ENCODE data around the gene ARRB1.
A peak's percentile ranks its signal among the peaks of the same experiment; 100 is the strongest.
"Not testable (repeated sequence)": the region's sequence is repeated elsewhere in the genome, so short reads cannot be mapped to it uniquely, and the experiment has no call there.

ARRB1 gene

DNA sequence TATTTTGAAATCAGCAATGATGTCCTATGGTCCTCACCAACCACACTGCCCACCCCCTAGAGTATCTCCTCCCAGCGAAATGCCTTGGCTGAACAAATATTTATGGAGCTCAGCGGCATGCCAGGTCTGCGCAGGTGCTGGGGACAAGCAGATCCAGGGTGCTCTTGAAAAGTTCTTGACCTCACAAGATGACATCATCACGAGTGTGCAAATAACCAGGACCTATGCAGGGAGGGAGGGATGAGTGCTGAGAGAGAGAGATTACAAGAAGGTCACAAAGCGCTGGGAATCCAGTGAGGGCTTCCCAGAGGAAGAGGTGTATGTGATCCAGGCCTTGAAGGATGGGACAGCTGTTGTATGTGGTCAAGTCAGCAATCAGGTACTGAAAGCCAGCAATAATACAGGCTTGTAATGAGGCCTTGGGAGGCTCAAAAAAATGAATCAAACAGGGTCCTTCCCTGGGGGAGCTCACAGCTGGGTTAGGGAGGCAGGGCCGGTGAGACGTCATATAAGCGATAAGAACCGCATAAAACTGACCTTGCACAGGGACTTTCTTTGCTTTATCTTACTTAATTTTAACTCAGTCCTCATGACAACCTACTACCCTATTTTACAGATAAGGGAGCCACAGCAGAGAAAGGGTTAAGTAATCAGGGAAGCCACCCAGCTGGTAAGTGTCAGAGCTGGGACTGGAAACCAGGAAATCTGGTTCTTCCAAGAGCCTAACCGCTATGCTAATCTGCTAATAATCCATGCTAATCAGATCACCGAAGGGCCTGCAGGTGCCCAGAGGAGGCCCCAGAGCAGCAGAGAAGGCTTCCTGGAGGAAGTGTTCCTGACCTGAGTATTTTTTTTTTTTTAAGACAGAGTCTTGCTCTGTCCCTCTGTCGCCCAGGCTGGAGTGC lies 8.2 kb downstream of the ARRB1 start:
- DNase-seq (ENCODE audit: low spot score) = no peak

DNA sequence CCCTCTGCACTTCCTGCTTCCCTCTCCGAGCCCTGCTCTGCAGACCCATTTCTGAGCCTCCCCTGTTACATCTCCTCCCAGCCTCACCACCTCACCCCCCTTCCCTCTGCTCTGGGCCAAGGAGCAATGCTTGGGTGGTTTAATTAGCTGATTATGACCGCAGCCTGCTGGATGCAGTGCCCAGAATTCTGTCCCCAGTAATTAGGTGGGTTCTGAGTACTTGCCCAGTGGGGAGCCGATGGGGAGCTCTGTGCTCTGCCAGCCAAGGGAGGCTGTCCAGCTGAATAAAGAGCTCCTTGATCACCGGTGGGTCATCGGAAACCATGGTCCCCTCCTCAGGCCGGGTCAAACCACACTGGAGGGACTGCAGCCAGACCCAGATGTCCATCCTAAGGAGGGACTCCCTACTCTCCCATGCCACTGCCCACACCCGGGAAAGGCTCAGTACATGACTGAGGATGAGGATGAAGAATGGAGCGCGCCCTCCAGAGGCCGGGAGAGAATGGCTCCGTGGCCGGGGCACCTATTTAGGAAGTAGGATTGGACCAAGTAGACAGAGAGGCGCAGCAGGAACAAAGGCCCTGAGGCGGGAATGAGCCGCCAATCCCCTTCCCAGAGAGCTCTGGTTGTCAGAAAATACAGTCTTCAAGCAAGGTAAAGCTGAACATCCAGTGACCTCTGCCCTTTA lies 9.1 kb downstream of the ARRB1 start:
- DNase-seq (ENCODE audit: low spot score) = no peak

DNA sequence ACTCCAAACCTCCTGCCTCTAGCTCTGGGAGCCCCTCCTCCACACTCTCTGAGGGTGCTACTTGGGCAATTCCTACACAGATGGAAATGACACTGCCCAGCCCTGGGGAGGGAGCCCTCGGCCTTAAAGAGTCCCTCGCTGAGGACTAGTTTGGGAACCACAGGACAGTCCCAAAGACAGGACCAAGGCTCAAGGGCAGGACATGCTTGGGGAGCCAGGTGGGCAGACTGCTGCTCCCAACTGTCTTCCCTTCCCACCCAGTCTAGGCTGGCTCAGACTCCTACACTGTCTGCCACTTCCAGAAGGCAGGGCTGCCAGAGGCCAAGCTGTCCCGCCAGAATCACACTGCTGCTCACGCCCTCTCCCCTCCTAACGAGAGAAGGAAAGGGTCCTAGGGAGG lies 9.8 kb downstream of the ARRB1 start:
- no peak for DNase-seq (ENCODE audit: low spot score)

DNA sequence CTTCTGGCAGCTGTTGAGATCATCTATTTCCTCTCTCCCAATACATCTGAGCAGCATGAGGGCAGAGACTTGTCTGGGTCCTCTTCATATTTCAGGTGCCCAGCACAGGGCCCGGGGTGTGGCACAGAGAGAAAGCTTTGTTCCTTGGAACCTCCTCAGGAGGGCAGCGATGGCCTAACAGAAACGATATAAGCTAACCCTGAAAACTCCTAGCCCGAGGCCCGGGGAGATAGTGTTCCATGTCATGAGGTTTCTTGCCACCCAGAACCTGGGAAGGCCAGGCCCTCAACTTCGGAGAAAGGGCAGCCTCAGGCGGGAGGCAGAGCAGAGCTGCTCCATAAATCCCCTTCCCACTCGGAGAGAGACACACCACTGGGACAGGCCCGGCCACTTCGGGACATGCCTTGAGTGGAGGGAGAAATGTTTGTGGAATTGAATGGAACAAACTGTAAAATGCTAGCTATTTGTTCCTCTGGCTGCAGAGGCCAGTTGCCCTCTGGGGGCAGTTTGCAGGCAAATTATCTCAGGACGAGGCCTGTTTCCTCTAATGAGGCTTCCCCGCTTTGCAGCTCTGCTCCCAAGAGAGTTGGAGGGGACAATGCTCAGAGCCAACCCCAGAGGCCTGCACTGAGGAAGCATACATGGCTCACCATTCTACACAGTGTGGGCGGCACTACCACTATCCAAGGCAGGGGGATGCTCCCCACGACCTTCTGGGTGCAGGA lies 11.6 kb downstream of the ARRB1 start:
- no peak for DNase-seq (ENCODE audit: low spot score)

DNA sequence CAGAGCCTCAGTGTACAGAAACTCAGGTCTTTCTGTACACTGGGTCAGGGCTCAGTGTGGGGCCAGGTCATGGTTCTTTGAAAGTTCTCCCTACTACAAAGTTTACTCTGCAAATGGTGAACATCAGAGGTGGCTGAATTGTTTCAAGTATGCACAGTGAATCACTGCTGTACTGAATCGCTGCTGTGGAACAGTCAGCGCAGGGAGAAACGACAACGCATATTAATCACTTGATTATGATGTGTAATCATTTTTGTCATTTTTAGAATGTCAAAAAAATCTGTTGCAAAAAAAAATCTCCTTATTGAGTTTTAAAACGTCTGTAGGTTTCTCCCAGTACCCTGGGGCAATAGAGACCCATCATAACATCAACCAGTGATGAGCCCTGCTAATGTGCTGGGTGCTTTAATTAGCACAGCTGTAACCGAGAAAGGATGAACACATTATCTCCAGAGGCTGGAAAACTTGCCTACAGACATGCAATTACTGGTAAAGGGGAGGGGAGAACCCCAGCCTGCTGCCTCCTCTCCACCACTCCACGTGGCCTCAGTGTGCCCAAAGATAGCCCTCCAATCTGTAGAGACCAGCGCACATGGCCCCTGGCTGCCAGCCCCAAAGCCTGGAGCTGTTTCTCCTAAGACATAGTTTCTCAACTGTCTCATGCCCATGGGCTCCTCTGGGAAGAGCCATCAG lies 12.8 kb downstream of the ARRB1 start:
- no peak for DNase-seq (ENCODE audit: low spot score)

DNA sequence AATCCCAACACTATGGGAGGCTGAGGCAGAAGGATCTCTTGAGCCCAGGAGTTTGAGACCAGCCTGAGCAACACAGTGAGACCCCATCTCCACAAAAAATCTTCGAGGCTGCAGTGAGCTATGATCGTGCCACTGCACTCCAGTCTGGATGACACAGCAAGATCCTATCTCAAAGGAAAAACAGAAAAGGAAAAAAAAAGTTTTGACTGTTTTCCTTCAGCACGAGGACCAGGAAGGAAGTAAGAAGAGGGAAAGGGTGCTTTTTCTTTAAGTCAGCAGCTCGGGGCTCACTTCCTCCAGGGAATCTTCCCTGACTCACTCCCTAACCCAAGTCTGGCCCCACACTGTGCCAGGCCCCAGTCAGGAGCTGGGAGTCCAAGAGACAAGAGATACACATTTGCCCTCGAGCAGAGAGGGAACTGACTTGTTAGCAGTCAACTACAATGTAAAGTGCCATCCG lies 14.2 kb downstream of the ARRB1 start:
- no peak for DNase-seq (ENCODE audit: low spot score)

DNA sequence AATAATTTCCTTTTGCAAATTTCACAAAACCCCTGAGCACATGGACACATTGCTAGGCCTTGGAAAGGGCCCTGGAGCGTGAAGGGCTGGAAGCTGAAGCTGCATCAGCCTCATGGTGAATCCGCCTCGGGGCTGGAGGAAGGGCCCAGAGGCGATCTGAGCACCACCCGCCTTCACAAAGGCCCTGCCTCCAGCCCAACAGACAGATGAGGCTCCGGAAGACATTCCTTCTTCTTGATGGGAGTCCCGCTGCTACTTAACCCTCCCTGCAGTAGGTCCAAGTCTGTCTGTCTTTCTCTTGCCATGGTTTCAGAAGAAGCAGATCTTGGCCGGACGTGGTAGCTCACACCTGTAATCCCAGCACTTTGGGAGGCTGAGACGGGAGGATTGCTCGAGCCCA lies 16.5 kb downstream of the ARRB1 start:
- no peak for DNase-seq (ENCODE audit: low spot score)

DNA sequence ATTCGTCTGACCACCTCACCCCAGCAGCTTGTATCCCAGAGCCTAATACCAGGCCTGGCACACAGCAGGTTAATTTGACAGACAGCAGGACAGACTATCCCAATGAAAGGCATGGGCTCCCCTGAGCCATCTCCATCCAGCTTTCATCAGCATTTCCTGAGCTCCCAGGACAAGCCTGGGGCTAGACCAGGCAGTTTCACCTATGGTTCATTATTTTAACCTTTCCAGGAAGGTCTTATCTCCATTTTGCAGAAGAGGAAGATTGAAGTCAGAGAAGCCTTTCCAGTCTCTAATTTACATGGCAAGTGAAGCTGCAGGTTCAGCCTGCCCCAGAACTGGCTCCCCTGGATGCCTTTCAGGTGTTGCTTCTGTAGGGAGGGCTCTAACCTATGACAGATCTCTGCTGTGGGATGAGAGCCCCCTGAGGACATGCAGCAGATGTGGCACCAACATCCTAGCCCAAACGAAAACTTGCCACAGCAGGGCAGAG lies 17.0 kb downstream of the ARRB1 start:
- DNase-seq (ENCODE audit: low spot score) = no peak

DNA sequence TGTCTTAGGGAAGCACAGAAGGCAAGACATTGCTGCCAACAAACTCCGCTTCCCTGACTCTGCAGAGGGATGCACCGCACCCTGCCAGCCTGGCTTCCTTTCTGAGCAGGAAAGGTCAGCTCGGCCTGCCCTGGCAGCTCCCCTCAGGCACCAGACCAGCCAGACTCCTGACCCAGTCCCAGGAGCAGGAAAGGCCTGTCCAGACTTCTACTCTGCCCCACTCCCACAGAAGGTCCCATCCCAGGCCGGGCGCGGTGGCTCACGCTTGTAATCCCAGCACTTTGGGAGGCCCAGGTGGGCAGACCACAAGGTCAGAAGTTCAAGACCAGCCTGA lies 17.7 kb downstream of the ARRB1 start:
- DNase-seq (ENCODE audit: low spot score) = no peak

DNA sequence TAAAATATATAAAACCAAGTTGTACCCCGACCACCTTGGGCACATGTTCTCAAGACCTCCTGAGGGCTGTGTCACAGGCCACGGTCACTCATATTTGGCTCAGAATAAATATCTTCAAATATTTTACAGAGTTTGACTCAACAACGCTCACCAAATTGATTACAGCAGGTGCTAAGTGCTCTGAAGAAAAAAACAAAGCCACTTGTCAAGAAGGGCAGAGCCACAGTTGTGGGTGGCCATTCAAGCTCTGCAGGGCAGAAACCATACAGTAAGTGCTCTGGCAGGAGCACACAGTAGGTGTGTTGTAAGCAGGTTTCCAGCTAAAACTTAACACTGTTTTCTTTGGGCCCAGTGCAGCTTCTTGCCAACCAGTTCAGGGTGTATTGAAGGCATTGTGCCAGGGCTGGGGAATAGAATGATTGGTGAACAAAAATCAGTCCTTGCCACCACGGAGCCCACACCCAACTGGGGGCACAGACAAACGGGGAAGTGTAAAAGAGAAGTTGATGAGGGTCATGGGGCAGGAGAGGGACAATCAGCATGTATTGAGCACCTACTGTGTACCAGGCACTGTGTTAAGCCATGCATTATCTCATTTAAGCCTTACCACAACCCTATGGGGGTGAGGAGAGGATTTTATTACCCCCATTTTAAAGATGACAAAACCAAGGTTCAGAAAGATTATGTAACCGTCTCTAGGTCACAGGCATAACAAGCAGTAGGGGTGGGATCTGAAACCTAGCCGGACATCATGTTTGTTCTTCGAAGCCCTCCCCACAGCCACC lies 18.2 kb downstream of the ARRB1 start:
- no peak for DNase-seq (ENCODE audit: low spot score)

DNA sequence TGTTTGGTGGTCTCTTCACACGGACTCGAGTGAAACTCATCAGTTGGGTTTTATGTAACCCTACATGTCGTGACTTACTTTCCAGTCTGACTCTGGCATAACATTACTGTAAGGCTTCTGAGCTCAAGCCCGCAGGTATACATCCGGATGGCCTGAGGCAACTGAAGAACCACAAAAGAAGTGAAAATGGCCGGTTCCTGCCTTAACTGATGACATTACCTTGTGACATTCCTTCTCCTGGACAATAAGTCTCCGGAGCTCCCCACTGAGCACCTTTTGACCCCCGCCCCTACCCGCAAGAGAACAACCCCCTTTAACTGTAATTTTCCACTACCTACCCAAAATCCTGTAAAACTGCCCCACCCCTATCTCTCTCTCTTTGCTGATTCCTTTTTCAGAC lies 19.7 kb downstream of the ARRB1 start:
- DNase-seq (ENCODE audit: low spot score) = not testable (repeated sequence)

DNA sequence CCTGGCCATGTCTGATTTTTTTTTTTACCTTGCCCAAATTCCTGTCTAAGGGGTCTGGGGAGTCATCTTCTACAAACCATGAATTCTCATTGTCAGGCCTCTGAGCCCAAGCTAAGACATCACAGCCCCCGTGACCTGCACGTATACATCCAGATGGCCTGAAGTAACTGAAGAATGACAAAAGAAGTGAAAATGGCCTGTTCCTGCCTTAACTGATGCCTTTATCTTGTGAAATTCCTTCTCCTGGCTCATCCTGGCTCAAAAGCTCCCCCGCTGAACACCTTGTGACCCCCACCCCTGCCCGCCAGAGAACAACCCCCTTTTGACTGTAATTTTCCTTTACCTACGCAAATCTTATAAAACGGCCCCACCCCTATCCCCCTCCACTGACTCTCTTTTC lies 20.2 kb downstream of the ARRB1 start:
- not testable (repeated sequence) for DNase-seq (ENCODE audit: low spot score)

DNA sequence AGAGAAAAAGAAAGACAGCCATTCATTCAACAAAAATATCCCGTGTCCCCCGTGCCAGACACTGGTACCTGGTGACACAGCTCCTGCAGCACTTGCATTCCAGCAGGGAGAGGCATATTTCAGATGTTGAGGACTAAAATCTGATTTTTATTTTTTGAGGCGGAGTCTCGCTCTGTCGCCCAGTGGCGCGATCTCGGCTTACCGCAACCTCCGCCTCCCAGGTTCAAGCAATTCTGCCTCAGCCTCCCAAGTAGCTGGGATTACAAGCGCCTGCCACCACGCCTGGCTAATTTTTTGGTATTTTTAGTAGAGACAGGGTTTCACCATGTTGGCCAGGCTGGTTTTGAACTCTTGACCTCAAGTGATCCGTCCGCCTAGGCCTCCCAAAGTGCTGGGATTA lies 20.6 kb downstream of the ARRB1 start:
- not testable (repeated sequence) for DNase-seq (ENCODE audit: low spot score)

DNA sequence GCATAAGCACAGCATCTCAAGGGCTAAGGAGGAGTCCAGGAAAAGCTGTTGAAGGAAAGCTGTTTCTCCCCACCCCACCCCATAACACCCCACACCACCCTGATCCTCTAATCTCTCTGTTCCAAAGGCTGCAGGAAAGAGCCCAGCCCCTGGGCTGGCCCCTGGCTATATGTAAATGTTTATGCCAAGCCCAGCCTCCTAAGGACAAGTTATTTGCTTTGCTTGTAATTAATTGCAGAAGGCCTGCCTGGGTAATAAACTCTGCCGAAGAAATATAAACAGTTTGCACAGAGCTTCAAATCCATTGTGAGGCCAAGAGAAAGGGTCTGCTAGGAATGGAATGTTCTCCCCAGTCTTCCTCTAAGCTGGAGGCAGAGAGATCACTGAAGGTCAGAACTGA lies 21.2 kb downstream of the ARRB1 start:
- no peak for DNase-seq (ENCODE audit: low spot score)

DNA sequence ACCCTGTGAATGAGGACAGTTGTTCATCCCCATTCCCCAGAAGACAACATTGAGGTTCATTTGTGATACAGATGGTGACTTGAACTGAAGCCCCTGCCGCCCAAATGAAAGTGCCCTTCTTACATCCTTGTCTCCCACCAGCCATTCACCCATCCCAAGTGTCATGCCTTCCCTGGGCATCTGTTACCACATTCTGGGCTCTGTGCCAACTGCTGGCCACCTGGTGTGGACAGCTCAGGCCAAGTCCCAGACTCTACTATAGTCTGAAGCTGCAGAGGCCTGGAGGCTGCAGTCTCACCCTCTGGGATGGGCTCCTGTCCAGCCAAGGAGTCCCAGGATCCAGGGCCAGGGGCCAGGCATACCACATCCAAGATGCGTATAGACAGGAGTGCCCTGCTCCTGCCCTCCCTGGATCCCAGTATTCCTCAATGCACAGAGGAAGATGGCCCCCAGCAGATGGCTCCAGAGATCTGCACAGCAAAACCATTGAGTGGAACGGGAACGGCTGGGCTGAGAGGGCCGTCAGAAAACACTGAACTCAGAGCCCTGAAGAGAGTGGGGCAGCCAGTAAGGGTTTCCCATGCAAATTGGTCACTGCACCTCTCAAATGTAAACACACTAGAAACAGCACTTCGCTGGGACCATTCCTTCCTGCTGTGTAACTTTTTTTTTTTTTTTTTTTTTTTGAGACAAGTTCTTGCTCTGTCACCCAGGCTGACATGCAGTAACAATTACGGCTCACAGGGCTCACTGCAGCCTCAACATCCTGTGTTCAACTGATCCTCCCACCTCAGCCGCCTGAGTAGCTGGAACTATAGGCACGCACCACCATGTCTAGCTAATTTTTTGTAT lies 22.8 kb downstream of the ARRB1 start:
- peak; percentile 82 for DNase-seq (ENCODE audit: low spot score)

DNA sequence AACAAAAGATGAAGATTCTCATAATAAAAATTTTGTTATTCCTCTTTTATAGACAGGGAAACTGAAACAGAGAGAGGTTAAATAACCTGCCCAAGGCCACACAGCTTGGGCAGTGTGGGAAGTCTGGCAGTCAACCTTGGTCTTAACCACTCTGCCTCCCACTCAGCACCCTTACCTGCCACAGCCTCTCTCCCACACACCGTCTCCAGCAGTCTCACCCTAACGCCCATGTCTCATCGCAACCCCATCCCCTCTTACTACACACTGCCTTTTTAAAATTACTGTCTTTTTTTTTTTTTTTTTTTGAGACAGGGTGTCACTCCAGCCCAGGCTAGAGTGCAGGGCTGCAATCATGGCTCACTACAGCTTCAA lies 25.0 kb downstream of the ARRB1 start:
- no peak for DNase-seq (ENCODE audit: low spot score)

DNA sequence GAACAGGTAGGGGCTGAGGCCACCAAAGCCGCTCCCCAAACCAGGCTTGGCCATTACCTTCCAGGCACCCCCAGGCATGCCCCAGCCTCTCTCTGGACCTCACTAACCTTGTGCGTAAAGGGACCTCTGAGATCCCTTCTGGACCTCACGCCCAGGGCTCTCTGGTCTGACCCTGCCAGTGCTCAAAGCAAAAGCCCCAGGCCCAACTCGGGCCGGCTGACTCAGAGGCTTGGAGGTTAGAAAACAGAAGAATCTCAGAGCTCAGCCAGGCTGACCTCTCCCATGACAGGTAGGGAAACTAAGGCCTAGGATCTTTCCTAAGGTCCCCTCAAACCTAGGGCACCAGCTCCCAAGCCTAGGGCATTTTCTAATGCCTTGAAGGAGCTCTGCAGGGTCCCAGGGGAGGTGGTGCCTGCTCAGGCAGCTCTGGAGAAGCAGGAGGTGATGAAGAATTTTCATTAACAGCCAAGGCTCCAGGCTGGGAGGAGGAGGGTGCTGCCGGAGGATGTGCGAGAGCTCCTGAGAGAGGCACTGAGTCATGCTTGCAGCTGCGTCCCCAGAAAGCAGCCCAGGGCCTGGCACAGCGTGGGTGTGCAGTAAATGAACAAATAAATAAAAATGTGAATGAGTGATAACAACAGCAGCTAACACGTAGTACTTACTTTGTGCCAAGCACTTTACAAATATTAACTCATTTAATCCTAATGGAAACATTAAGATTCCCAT lies 25.6 kb downstream of the ARRB1 start:
- DNase-seq (ENCODE audit: low spot score) = peak; percentile 94

DNA sequence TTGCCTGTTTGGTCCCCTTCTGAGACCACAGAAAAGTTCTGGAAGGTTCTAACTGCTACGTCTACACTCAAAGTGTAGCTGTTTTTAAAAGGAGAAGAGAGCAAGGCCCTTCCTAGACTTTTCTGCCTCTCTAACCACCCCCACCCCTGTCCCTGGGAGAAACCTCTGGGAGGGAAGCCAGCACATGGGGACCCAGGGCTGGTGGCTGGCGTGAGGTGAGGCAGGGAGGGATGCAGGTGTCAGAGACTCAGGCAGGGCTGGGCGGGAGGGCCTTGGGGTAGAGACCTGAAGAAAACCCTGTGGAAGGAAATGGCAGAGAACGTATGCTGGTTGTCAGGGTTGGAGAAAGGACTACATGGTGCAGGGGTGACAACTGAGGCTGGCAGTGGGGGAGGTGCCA lies 26.7 kb downstream of the ARRB1 start:
- DNase-seq (ENCODE audit: low spot score) = no peak

DNA sequence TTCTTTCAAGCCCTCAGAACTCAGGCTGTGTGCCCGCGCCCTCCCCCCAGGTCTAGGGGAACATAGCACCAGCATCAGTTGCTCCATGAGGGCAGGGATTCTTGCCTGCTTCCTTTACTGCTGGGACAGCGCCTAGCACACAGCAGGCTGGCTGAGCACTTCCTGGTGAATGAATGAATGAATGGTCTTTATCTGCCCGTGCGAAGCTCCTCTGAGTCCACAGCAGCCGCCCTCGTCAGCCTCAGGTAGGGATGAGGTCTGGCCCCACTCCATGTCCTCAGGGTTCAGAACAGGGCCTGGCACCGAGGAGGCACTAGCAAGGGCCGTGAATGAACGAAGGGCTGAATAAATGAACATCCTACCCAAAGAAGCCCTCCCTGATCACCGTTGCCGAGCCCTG lies 27.3 kb downstream of the ARRB1 start:
- DNase-seq (ENCODE audit: low spot score) = no peak

DNA sequence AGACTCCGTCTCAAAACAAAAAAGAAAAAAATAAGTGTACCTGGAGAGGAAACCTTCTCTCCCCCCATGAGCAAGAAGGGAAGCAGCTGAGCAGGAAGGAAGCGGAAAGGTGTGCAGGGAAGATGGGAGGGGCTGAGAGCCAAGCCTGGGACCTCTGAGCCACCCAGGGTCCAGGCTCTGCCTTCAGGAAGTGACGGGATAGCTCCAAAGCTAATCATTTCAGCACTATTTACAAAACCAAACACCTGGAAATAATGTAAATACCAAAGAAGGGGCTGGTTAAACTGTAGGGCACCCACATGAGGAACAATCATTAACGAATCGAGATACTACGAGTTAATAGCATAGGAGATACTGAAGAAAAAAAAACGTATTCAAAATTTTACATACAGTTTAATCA lies 27.9 kb downstream of the ARRB1 start:
- no peak for DNase-seq (ENCODE audit: low spot score)

All from AG20443 (cell line).